ENCODE data around the gene AGMO. TPM values are rescaled to one million over a fixed set of nuclear protein-coding genes. Genes with fewer than 3 reads are reported as not detected.

The AGMO gene
- total and polyA plus RNA-seq, 2 donors (not counting 1 experiment from before 2014, with no cell fraction given) = 0.06 TPM; not detected in 1

GRCh38 chr7:15481132-15481531, 80.7 kb downstream of the AGMO start:
- Histone ChIP-seq H3K79me2 (ENCODE audit: control insufficient read depth, insufficient read depth, low read length) (no peaks in the 10 kb centered on the region), H3K36me3 (ENCODE audit: control insufficient read depth, insufficient read depth, low read length) (no peaks in the 10 kb centered on the region), H3K27me3 (ENCODE audit: control insufficient read depth, insufficient read depth, low read length) (no peaks in the 10 kb centered on the region), H3K9ac (ENCODE audit: insufficient read depth, low read length) (no peak overlapping the region), H3K4me1 (ENCODE audit: control insufficient read depth, extremely low read depth, insufficient read depth, low read length) (no peaks in the 10 kb centered on the region), H2AFZ (ENCODE audit: low read length) (no peak overlapping the region), H4K20me1 (ENCODE audit: control insufficient read depth, extremely low read depth, insufficient read depth, low read length) (no peaks in the 10 kb centered on the region), H3K9me3 (ENCODE audit: control insufficient read depth, insufficient read depth, low read depth, low read length) (no peaks in the 10 kb centered on the region), H3K27ac (ENCODE audit: insufficient read depth, low read length) (no peak overlapping the region), H3K4me3 (replicated peaks in 1 of 4; ENCODE audit: control extremely low read depth in 1 of 4, insufficient read depth in 1 of 4, low read depth in 3 of 4, low read length in 4 of 4) (no peak overlapping the region), H3K4me2 (ENCODE audit: extremely low read depth, insufficient read depth, low read length) (no peak overlapping the region)
- TF ChIP-seq CTCF (conservative IDR thresholded peaks at IDR 0.05 in 1 of 2, IDR thresholded peaks at IDR 0.05 in 1 of 2; ENCODE audit: low read depth in 1 of 2, low read length in 2 of 2) = no peak
- no peak for DNase-seq (ENCODE audit: low read depth in 2 of 2)

GRCh38 chr7:15478401-15478800, 83.4 kb downstream of the AGMO start:
- Histone ChIP-seq H4K20me1 (ENCODE audit: control insufficient read depth, extremely low read depth, insufficient read depth, low read length) (no peaks in the 10 kb centered on the region), H3K79me2 (ENCODE audit: control insufficient read depth, insufficient read depth, low read length) (no peaks in the 10 kb centered on the region), H3K27ac (ENCODE audit: insufficient read depth, low read length) (no peak overlapping the region), H3K9ac (ENCODE audit: insufficient read depth, low read length) (no peak overlapping the region), H3K9me3 (ENCODE audit: control insufficient read depth, insufficient read depth, low read depth, low read length) (no peaks in the 10 kb centered on the region), H3K4me1 (ENCODE audit: control insufficient read depth, extremely low read depth, insufficient read depth, low read length) (no peaks in the 10 kb centered on the region), H3K27me3 (ENCODE audit: control insufficient read depth, insufficient read depth, low read length) (no peaks in the 10 kb centered on the region), H3K4me3 (replicated peaks in 1 of 4; ENCODE audit: control extremely low read depth in 1 of 4, insufficient read depth in 1 of 4, low read depth in 3 of 4, low read length in 4 of 4) (no peak overlapping the region), H3K4me2 (ENCODE audit: extremely low read depth, insufficient read depth, low read length) (no peak overlapping the region), H3K36me3 (ENCODE audit: control insufficient read depth, insufficient read depth, low read length) (no peaks in the 10 kb centered on the region), H2AFZ (ENCODE audit: low read length) (no peak overlapping the region)
- DNase-seq (ENCODE audit: low read depth in 2 of 2) = no peak
- TF ChIP-seq CTCF (conservative IDR thresholded peaks at IDR 0.05 in 1 of 2, IDR thresholded peaks at IDR 0.05 in 1 of 2; ENCODE audit: low read depth in 1 of 2, low read length in 2 of 2) = no peak
- TF ChIP-seq EZH2 (IDR thresholded peaks at IDR 0.05; ENCODE audit: low read length, missing control alignments) = no peak

- H3K27me3 ChIP-seq (ENCODE audit: control insufficient read depth, insufficient read depth, low read length) = no peaks in the 10 kb centered on the region
- H3K9me3 ChIP-seq (ENCODE audit: control insufficient read depth, insufficient read depth, low read depth, low read length) = no peaks in the 10 kb centered on the region
- no peak for DNase-seq (ENCODE audit: low read depth in 2 of 2)
- no peak overlapping the region for H3K27ac ChIP-seq (ENCODE audit: insufficient read depth, low read length)
- H2AFZ ChIP-seq (ENCODE audit: low read length) = no peak overlapping the region
- H4K20me1 ChIP-seq (ENCODE audit: control insufficient read depth, extremely low read depth, insufficient read depth, low read length) = no peaks in the 10 kb centered on the region
- H3K9ac ChIP-seq (ENCODE audit: insufficient read depth, low read length) = no peak overlapping the region
- H3K36me3 ChIP-seq (ENCODE audit: control insufficient read depth, insufficient read depth, low read length) = no peaks in the 10 kb centered on the region
- no peak overlapping the region for H3K4me3 ChIP-seq (replicated peaks in 1 of 4; ENCODE audit: control extremely low read depth in 1 of 4, insufficient read depth in 1 of 4, low read depth in 3 of 4, low read length in 4 of 4)
- H3K79me2 ChIP-seq (ENCODE audit: control insufficient read depth, insufficient read depth, low read length) = no peaks in the 10 kb centered on the region
- TF ChIP-seq EZH2 (IDR thresholded peaks at IDR 0.05; ENCODE audit: low read length, missing control alignments) (no peak), CTCF (conservative IDR thresholded peaks at IDR 0.05 in 1 of 2, IDR thresholded peaks at IDR 0.05 in 1 of 2; ENCODE audit: low read depth in 1 of 2, low read length in 2 of 2) (no peak)
- no peaks in the 10 kb centered on the region for H3K4me1 ChIP-seq (ENCODE audit: control insufficient read depth, extremely low read depth, insufficient read depth, low read length)
- H3K4me2 ChIP-seq (ENCODE audit: extremely low read depth, insufficient read depth, low read length) = no peak overlapping the region
Observed at GRCh38 chr7:15476531-15476918, 85.3 kb downstream of the AGMO start.
